H1 (cell line): ENCODE data around the gene ESRRB. TPM values are rescaled to one million over a fixed set of nuclear protein-coding genes. Genes with fewer than 3 reads are reported as not detected.

ENCODE experiments used
- CTCF ChIA-PET: fragments of 300-600 bp; sonication (Branson Sonifier 250); formaldehyde crosslinking; loops from one replicate; lab custom pipeline; 2021; ENCODE audit not compliant: partially characterized antibody; lab: Charles Lee
- POLR2A ChIA-PET: fragments of 300-600 bp; sonication (Branson Sonifier 250); formaldehyde crosslinking; loops from one replicate; lab custom pipeline; 2021; ENCODE audit warnings: inconsistent platforms; ENCODE audit not compliant: partially characterized antibody; lab: Charles Lee
- DNase-seq, 2 experiments: peaks; one replicate each; pipeline versions ENCODE4 v3.0.0 to v3.0.0-alpha.2; 2010 to 2022; ENCODE audit warnings: low spot score in 2 of 2, low read depth in 1 of 2, mixed read lengths in 1 of 2
- FAIRE-seq: peaks from 2 replicates; lab custom pipeline; 2011; peaks lifted over from hg19 to GRCh38; lab: Jason Lieb, UNC
- H2AFZ ChIP-seq: 2 replicates; pipeline ENCODE4 v1.8.1; 2012; ENCODE audit warnings: low read length, inconsistent platforms
- H2AK5ac ChIP-seq: 2 replicates; pipeline ENCODE4 v1.6.1; 2013; ENCODE audit warnings: low read depth, low read length
- H2BK120ac ChIP-seq: replicated peaks from 2 replicates; pipeline ENCODE3; 2013; ENCODE audit warnings: low read depth, low read length, inconsistent platforms
- H2BK12ac ChIP-seq: 2 replicates; pipeline ENCODE4 v1.6.1; 2013; ENCODE audit warnings: low read depth, low read length
- H2BK15ac ChIP-seq: 2 replicates; pipeline ENCODE4 v1.6.1; 2013; ENCODE audit warnings: low read length
- H2BK20ac ChIP-seq: 2 replicates; pipeline ENCODE4 v1.6.1; 2013; ENCODE audit warnings: low read length
- H2BK5ac ChIP-seq: 2 replicates; pipeline ENCODE4 v1.6.1; 2013; ENCODE audit warnings: low read depth, low read length
- H3K14ac ChIP-seq: 2 replicates; pipeline ENCODE4 v1.6.1; 2013; ENCODE audit warnings: inconsistent platforms; ENCODE audit not compliant: insufficient read length
- H3K18ac ChIP-seq: 2 replicates; pipeline ENCODE4 v1.6.1; 2013; ENCODE audit warnings: low read length; ENCODE audit errors: extremely low read depth
- H3K23ac ChIP-seq: 2 replicates; pipeline ENCODE4 v1.6.1; 2013; ENCODE audit warnings: inconsistent platforms; ENCODE audit not compliant: insufficient read length
- H3K23me2 ChIP-seq: 2 replicates; pipeline ENCODE4 v1.6.1; 2013; ENCODE audit warnings: low read depth, low read length
- H3K27ac ChIP-seq: 2 replicates; pipeline ENCODE4 v1.6.1; 2011; ENCODE audit warnings: low read depth, low read length, inconsistent platforms
- H3K27me3 ChIP-seq, 4 experiments: replicated peaks in 1 of 4; 1 replicate in 1 of 4; 2 replicates in 3 of 4; pipeline versions ENCODE4 v1.6.1 to v1.8.1; 2011 to 2013; ENCODE audit warnings: low read length in 3 of 4, mild to moderate bottlenecking in 3 of 4, inconsistent platforms in 2 of 4, mixed read lengths in 2 of 4, moderate library complexity in 1 of 4; ENCODE audit not compliant: control insufficient read depth in 3 of 4, insufficient read depth in 3 of 4; ENCODE audit errors: extremely low read depth in 1 of 4
- H3K36me3 ChIP-seq, 4 experiments: 2 replicates each; pipeline versions ENCODE4 v1.6.1 to v1.8.1; 2011 to 2013; ENCODE audit warnings: mild to moderate bottlenecking in 4 of 4, low read length in 3 of 4, moderate library complexity in 2 of 4, control low read depth in 1 of 4, inconsistent platforms in 1 of 4; ENCODE audit not compliant: insufficient read depth in 4 of 4, control insufficient read depth in 2 of 4
- H3K4ac ChIP-seq: replicated peaks from 2 replicates; pipeline ENCODE3; 2013; ENCODE audit warnings: low read length, low read depth, mixed read lengths, inconsistent platforms; ENCODE audit not compliant: insufficient read length
- H3K4me1 ChIP-seq, 4 experiments: replicated peaks in 1 of 4; 1 replicate in 1 of 4; 2 replicates in 3 of 4; pipeline versions ENCODE4 v1.6.1 to v1.8.1; 2011 to 2013; ENCODE audit warnings: low read length in 3 of 4, inconsistent platforms in 2 of 4, mixed read lengths in 1 of 4; ENCODE audit not compliant: insufficient read depth in 4 of 4, control insufficient read depth in 3 of 4
- H3K4me2 ChIP-seq, 2 experiments: 2 replicates each; pipeline versions ENCODE4 v1.6.1 to v1.8.1; 2011 to 2013; ENCODE audit warnings: low read depth in 2 of 2, low read length in 2 of 2, control low read depth in 1 of 2, inconsistent platforms in 1 of 2, mild to moderate bottlenecking in 1 of 2; ENCODE audit not compliant: insufficient read depth in 1 of 2
- H3K4me3 ChIP-seq, 4 experiments: fragments of 200-600, 300-600 bp in 1 of 4; sonication (generic), shearing (Covaris generic), sonication (Bioruptor Twin) in 1 of 4; 2 replicates each; pipeline versions ENCODE4 v1.5.1 to v1.8.1; 2011 to 2016; ENCODE audit warnings: low read length in 4 of 4, low read depth in 3 of 4, control low read depth in 2 of 4, inconsistent platforms in 2 of 4, mild to moderate bottlenecking in 2 of 4, mixed read lengths in 1 of 4, moderate library complexity in 1 of 4; ENCODE audit not compliant: insufficient read depth in 2 of 4; ENCODE audit errors: extremely low read depth in 1 of 4
- H3K56ac ChIP-seq: replicated peaks from 2 replicates; pipeline ENCODE3; 2013; ENCODE audit warnings: low read depth, mild to moderate bottlenecking, mixed read lengths, low read length, inconsistent platforms; ENCODE audit not compliant: insufficient read length
- H3K79me1 ChIP-seq: 2 replicates; pipeline ENCODE4 v1.6.1; 2013; ENCODE audit warnings: low read depth, low read length, control low read depth
- H3K79me2 ChIP-seq, 2 experiments: 2 replicates each; pipeline versions ENCODE4 v1.6.1 to v1.8.1; 2012 to 2013; ENCODE audit warnings: low read length in 2 of 2, mild to moderate bottlenecking in 2 of 2, inconsistent platforms in 1 of 2; ENCODE audit not compliant: insufficient read depth in 2 of 2, control insufficient read depth in 1 of 2
- H3K9ac ChIP-seq, 4 experiments: replicated peaks in 1 of 4; 1 replicate in 1 of 4; 2 replicates in 3 of 4; pipeline versions ENCODE4 v1.6.1 to v1.8.1; 2011 to 2013; ENCODE audit warnings: low read depth in 3 of 4, low read length in 3 of 4, control low read depth in 2 of 4, mild to moderate bottlenecking in 2 of 4, moderate library complexity in 2 of 4, inconsistent platforms in 1 of 4; ENCODE audit errors: extremely low read depth in 1 of 4
- H3K9me3 ChIP-seq, 2 experiments: 2 replicates each; pipeline versions ENCODE4 v1.6.1 to v1.8.1; 2012 to 2013; ENCODE audit warnings: mild to moderate bottlenecking in 2 of 2, moderate library complexity in 2 of 2, control low read depth in 1 of 2, inconsistent platforms in 1 of 2, low read depth in 1 of 2, low read length in 1 of 2, mixed read lengths in 1 of 2; ENCODE audit not compliant: insufficient read depth in 2 of 2
- H4K20me1 ChIP-seq, 2 experiments: replicated peaks in 1 of 2; 2 replicates each; pipeline versions ENCODE3 to v1.8.1; 2011 to 2013; ENCODE audit warnings: inconsistent platforms in 2 of 2, low read length in 2 of 2, mild to moderate bottlenecking in 1 of 2; ENCODE audit not compliant: insufficient read depth in 2 of 2, control insufficient read depth in 1 of 2
- H4K5ac ChIP-seq: 2 replicates; pipeline ENCODE4 v1.6.1; 2013; ENCODE audit warnings: low read length, low read depth, mixed read lengths, inconsistent platforms; ENCODE audit not compliant: insufficient read length
- H4K8ac ChIP-seq: 2 replicates; pipeline ENCODE4 v1.8.0; 2013; ENCODE audit warnings: mild to moderate bottlenecking, moderate library complexity, low read length, inconsistent platforms; ENCODE audit not compliant: insufficient read depth; ENCODE audit errors: extremely low read depth
- H4K91ac ChIP-seq: replicated peaks from 2 replicates; pipeline ENCODE3; 2013; ENCODE audit warnings: low read length, mixed read lengths, inconsistent platforms; ENCODE audit not compliant: insufficient read length
- CREB1 ChIP-seq: IDR thresholded peaks from 2 replicates; pipeline ENCODE4 v1.6.1; 2012; ENCODE audit warnings: inconsistent platforms
- EZH2 ChIP-seq: fragments of 200-600 bp; sonication (generic); IDR thresholded peaks from 2 replicates; pipeline ENCODE4 v1.7.1; 2012; ENCODE audit warnings: low read depth, mild to moderate bottlenecking, moderate library complexity, low read length, inconsistent platforms; ENCODE audit not compliant: severe bottlenecking
- GTF2F1 ChIP-seq: IDR thresholded peaks from 2 replicates; pipeline ENCODE4 v1.6.1; 2012; ENCODE audit warnings: low read depth, low read length, improper control_type of control experiment, borderline replicate concordance
- HDAC2 ChIP-seq, 2 experiments: fragments of 300-600 bp in 1 of 2; sonication (generic) in 1 of 2; IDR thresholded peaks; 2 replicates each; pipeline ENCODE4 v1.6.1; 2011 to 2012; ENCODE audit warnings: low read depth in 2 of 2, low read length in 2 of 2, mild to moderate bottlenecking in 2 of 2, moderate library complexity in 2 of 2, borderline replicate concordance in 1 of 2, inconsistent platforms in 1 of 2
- KDM1A ChIP-seq: fragments of 200-600, 300-600 bp; sonication (generic); IDR thresholded peaks from 2 replicates; pipeline ENCODE4 v1.7.1; 2016; ENCODE audit warnings: mild to moderate bottlenecking, low read length, borderline replicate concordance
- PHF8 ChIP-seq: fragments of 200-600 bp; sonication (generic); conservative IDR thresholded peaks from 2 replicates; pipeline ENCODE4 v1.7.1; 2012; ENCODE audit warnings: low read depth, mild to moderate bottlenecking, inconsistent platforms, low read length, moderate library complexity
- RBBP5 ChIP-seq: IDR thresholded peaks from 2 replicates; pipeline ENCODE4 v1.7.1; 2012; ENCODE audit warnings: low read depth, mild to moderate bottlenecking, inconsistent platforms, low read length, moderate library complexity, borderline replicate concordance
- RNF2 ChIP-seq: fragments of 200-900, 300-1000 bp; sonication (generic); IDR thresholded peaks from 2 replicates; pipeline ENCODE4 v1.7.1; 2016; ENCODE audit warnings: borderline replicate concordance, low read depth, mild to moderate bottlenecking, antibody characterized with exemption, low read length; ENCODE audit not compliant: poor library complexity, severe bottlenecking; ENCODE audit errors: missing control alignments
- SAP30 ChIP-seq: fragments of 300-600 bp; sonication (generic); IDR thresholded peaks from 2 replicates; pipeline ENCODE4 v1.7.1; 2012; ENCODE audit warnings: low read length, moderate library complexity, mild to moderate bottlenecking, inconsistent platforms; ENCODE audit not compliant: insufficient read depth, insufficient replicate concordance
- SUZ12 ChIP-seq: fragments of 200-600 bp; sonication (generic); IDR thresholded peaks from 2 replicates; pipeline ENCODE4 v1.6.1; 2012; ENCODE audit warnings: mild to moderate bottlenecking, inconsistent platforms, low read length, moderate library complexity, mixed read lengths
- WGBS, 2 experiments: shearing (Covaris generic) in 1 of 2; methylation state at CpG; one replicate each; pipeline versions ENCODE4 v1.1.6 to v1.1.7; 2013 to 2015; ENCODE audit warnings: low lambda C conversion rate in 2 of 2, mixed read lengths in 2 of 2, inconsistent platforms in 1 of 2, low coverage in 1 of 2, missing lambda C conversion rate in 1 of 2; ENCODE audit not compliant: insufficient replicate concordance in 2 of 2, insufficient coverage in 1 of 2, insufficient read length in 1 of 2; ENCODE audit errors: extremely low coverage in 1 of 2, missing lambda C conversion rate in 1 of 2; 5-methylcytosine and 5-hydroxymethylcytosine counted together
- polyA plus RNA-seq, 7 experiments: library from polyadenylated mRNA; depleted of rRNA in 3 of 7; stranded (reverse) in 5 of 7; unstranded in 2 of 7; fragments of >200 nt in 5 of 7; fragments of 200-250 nt in 2 of 7; gene quantifications; 1 replicate in 5 of 7; 2 replicates in 1 of 7; 4 replicates in 1 of 7; pipeline versions ENCODE4 v1.2.1 to v1.2.3, GENCODE V29; 2011 to 2013; ENCODE audit warnings: missing spikeins in 2 of 7, mixed read lengths in 2 of 7
- total RNA-seq: library from RNA; stranded (reverse); fragmentation: NEBNext Ultra II Directional; extraction: Animal tissue kit (Norgen Biotek cat#: 25700); gene quantifications from 2 replicates; pipeline ENCODE4 v1.2.1, GENCODE V29; 2021

The ESRRB gene
- total and polyA plus RNA-seq, 2 of the 8 experiments (the other 6 are each of a cell fraction or from before 2014, with no cell fraction given): 0.29 to 0.45 TPM

- Histone ChIP-seq H3K56ac (no peak overlapping the region), H3K4me1 (peaks cover 3 to 7% (median 5%) of the 10 kb centered on the region in 4 experiments; a peak in 6 of 7 replicates), H3K4me2 (no peak overlapping the region), H2BK12ac (no peak overlapping the region), H3K79me1 (no peaks in the 10 kb centered on the region), H2BK20ac (no peak overlapping the region), H3K9me3 (peaks cover 0 to 5% of the 10 kb centered on the region in 2 experiments; a peak in 1 of 4 replicates), H2AK5ac (no peak overlapping the region), H3K18ac (no peak overlapping the region), H3K14ac (no peak overlapping the region), H2BK120ac (no peak overlapping the region), H4K91ac (no peak overlapping the region), H3K27ac (no peak overlapping the region), H2AFZ (no peak overlapping the region), H3K79me2 (no peaks in the 10 kb centered on the region), H3K27me3 (no peaks in the 10 kb centered on the region), H3K4ac (no peak overlapping the region), H3K36me3 (no peaks in the 10 kb centered on the region), H3K23ac (no peak overlapping the region), H2BK15ac (no peak overlapping the region), H3K23me2 (no peaks in the 10 kb centered on the region; the same call in 1 of the 2 replicates), H4K20me1 (no peaks in the 10 kb centered on the region), H4K5ac (no peak overlapping the region), H3K4me3 (no peak overlapping the region), H4K8ac (no peak overlapping the region; the same call in 1 of the 2 replicates), H2BK5ac (no peak overlapping the region), H3K9ac (no peak overlapping the region)
- ChIA-PET POLR2A (no interaction called here), CTCF (interaction anchor here (0.8 to 1.7 kb wide), 3 partner anchors 24 to 28 kb away, joined by 3 to 4 read pairs (median 4); no protein-coding TSS in a partner anchor)
- DNase-seq: no peak
- FAIRE-seq: peak; percentile 19
- 80% methylated on average over 1 of the region's 1 CpG; no CpG with 5 or more reads in 1 of the 2 experiments for WGBS, 2 experiments
- no peak for TF ChIP-seq SUZ12
- no peak for TF ChIP-seq CREB1
- TF ChIP-seq RNF2: no peak
- no peak for TF ChIP-seq EZH2
- TF ChIP-seq KDM1A: no peak
- no peak for TF ChIP-seq PHF8
- no peak for TF ChIP-seq RBBP5
- no peak for TF ChIP-seq SAP30
- no peak for TF ChIP-seq GTF2F1
- TF ChIP-seq HDAC2 (IDR thresholded peaks at IDR 0.05; ENCODE audit: borderline replicate concordance in 1 of 2, low read depth in 2 of 2, low read length in 2 of 2): no peak
Observed at GRCh38 chr14:76426161-76426696, 50.3 kb downstream of the ESRRB start.
